Measurements from ENCODE around the gene NDUFB4.

NDUFB4 gene

DNA sequence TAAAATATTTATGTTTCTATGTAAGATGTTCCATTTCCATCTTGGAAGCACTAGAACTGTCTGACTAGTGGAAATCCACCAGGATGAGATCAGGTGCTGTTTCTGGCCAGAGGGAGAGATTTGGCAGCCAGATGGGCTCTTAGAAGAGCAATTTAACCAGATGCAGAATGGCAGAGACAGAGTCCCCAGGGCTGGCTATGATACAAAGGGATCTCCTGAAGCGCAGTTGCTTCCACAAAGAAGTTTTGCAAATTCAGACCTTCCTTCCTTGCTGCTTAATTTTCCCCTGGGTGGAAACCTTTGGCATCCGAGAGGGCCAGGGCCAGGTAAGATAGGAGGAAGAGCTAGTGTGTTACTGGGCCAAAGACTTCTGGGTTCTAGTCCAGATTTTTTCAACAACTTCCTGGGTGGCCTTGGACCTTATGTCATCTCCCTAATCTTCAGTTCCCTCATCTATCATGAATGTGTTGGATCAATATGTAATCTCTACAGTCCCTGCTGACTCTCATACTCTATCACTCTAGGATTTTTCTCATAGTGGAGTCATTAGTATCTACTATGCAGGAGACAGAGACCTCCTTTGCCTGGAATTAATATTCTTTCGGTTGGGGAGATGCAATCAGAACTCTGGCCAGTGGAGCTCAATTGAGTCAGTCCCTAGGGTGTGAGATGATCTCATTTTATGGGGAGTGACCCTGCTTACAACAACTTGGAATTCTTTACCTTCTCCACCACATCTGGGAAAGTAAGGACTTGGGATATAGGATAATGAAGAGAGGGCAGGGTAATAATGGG lies 41.1 kb upstream of the NDUFB4 start:
- Histone ChIP-seq H3K27me3 (ENCODE audit: low read length) (no peaks in the 10 kb centered on the region), H3F3A (ENCODE audit: insufficient read depth) (no peaks in the 10 kb centered on the region), H2AFZ (ENCODE audit: low read depth, low read length, severe bottlenecking) (no peak overlapping the region), H3K9ac (ENCODE audit: low read length) (no peak overlapping the region), H4K20me1 (ENCODE audit: low read depth, low read length) (no peaks in the 10 kb centered on the region), H3K79me2 (ENCODE audit: insufficient read depth, low read length) (no peaks in the 10 kb centered on the region), H3K36me3 (ENCODE audit: low read length) (no peaks in the 10 kb centered on the region), H3K9me3 (ENCODE audit: insufficient read depth, low read length) (no peaks in the 10 kb centered on the region), H3K4me2 (ENCODE audit: low read depth, low read length, poor library complexity, severe bottlenecking) (no peak overlapping the region), H3K27ac (ENCODE audit: low read depth, low read length) (no peak overlapping the region), H3K4me3 (ENCODE audit: insufficient read depth, low read length, poor library complexity, severe bottlenecking) (no peak overlapping the region), H3K9me2 (replicated peaks; ENCODE audit: insufficient read depth, low read length) (no peaks in the 10 kb centered on the region)
- TF ChIP-seq, protein P1, sequence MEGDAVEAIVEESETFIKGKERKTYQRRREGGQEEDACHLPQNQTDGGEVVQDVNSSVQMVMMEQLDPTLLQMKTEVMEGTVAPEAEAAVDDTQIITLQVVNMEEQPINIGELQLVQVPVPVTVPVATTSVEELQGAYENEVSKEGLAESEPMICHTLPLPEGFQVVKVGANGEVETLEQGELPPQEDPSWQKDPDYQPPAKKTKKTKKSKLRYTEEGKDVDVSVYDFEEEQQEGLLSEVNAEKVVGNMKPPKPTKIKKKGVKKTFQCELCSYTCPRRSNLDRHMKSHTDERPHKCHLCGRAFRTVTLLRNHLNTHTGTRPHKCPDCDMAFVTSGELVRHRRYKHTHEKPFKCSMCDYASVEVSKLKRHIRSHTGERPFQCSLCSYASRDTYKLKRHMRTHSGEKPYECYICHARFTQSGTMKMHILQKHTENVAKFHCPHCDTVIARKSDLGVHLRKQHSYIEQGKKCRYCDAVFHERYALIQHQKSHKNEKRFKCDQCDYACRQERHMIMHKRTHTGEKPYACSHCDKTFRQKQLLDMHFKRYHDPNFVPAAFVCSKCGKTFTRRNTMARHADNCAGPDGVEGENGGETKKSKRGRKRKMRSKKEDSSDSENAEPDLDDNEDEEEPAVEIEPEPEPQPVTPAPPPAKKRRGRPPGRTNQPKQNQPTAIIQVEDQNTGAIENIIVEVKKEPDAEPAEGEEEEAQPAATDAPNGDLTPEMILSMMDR (IDR thresholded peaks at IDR 0.05; ENCODE audit: insufficient read depth, low read length, poor library complexity, severe bottlenecking), result no peak
- no peak for TF ChIP-seq EZH2phosphoT487 (conservative IDR thresholded peaks at IDR 0.05; ENCODE audit: low read length)

DNA sequence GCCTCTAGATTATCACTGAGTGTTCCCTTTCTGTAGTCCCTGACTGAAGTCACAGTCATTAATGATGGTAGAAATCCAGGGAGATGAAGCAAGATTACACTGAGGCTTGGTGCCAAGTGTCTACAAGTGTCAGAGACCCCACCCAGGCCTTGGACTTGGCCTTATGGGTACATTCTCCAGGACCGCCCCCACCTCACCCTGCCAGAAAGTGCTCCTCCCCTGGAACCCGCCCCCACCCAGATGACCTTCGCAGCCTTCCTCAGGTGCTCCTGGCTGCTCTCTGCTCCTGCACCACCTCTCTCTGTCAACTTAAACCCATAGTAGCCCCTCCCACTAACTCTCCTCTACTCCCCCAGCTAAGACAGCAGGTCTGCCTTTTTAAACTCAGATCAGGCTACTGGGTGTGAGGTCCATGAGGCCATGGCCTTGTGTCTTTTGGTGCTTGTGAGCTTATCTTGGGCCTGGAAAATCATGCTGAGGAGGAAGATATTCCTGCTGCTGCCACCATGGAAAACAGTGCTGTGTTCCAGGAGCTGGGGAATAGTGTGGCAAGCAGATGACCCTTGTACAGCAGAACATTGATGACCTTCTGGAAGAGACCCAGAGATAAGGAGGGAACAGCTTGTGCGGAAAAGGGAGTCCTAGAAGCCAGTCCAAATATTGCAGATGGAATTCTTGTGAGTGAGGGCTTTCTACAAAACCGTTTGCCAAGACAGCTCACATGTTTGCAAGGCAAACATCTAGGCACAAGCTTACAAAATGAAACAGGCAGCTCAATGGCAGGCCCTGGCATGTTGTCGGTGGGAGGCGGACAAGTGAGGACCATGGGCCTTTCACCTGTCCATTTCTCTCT lies 40.3 kb upstream of the NDUFB4 start:
- Histone ChIP-seq H3K9me3 (ENCODE audit: insufficient read depth, low read length) (no peaks in the 10 kb centered on the region), H2AFZ (ENCODE audit: low read depth, low read length, severe bottlenecking) (no peak overlapping the region), H3K27me3 (ENCODE audit: low read length) (no peaks in the 10 kb centered on the region), H3K9me2 (replicated peaks; ENCODE audit: insufficient read depth, low read length) (no peaks in the 10 kb centered on the region), H3K9ac (ENCODE audit: low read length) (no peak overlapping the region), H3K4me3 (ENCODE audit: insufficient read depth, low read length, poor library complexity, severe bottlenecking) (no peak overlapping the region), H3K36me3 (ENCODE audit: low read length) (no peaks in the 10 kb centered on the region), H3K4me2 (ENCODE audit: low read depth, low read length, poor library complexity, severe bottlenecking) (no peak overlapping the region), H3K79me2 (ENCODE audit: insufficient read depth, low read length) (no peaks in the 10 kb centered on the region), H3F3A (ENCODE audit: insufficient read depth) (no peaks in the 10 kb centered on the region), H4K20me1 (ENCODE audit: low read depth, low read length) (no peaks in the 10 kb centered on the region), H3K27ac (ENCODE audit: low read depth, low read length) (no peak overlapping the region)
- no peak for TF ChIP-seq EZH2phosphoT487 (conservative IDR thresholded peaks at IDR 0.05; ENCODE audit: low read length)
- TF ChIP-seq, protein P1 (IDR thresholded peaks at IDR 0.05; ENCODE audit: insufficient read depth, low read length, poor library complexity, severe bottlenecking), result no peak

DNA sequence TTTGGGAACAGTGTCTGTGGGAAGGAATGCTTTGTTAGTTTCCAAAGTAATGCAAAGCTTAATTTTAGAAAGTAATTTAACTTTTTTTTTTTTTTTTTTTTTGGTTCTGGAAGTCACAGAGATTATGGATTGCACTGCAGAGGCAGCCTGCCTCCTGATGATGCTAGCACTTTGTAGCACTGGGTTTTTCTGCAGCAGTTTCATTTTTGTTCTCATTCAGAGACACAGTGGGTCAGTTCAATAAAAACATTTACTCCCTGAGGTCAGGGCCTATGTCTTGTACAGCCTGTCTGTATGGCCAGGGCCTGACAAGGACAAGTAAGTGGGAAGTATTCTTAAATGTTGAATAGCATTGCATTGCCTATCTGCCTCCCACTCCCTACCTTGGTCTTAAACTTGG lies 39.0 kb upstream of the NDUFB4 start:
- no peak overlapping the region for H3K27ac ChIP-seq (ENCODE audit: low read depth, low read length)

More for the DNA sequence above, 39.0 kb upstream of the NDUFB4 start:
- no peaks in the 10 kb centered on the region for H3K36me3 ChIP-seq (ENCODE audit: low read length)
- H4K20me1 ChIP-seq (ENCODE audit: low read depth, low read length), result no peaks in the 10 kb centered on the region
- no peaks in the 10 kb centered on the region for H3K9me3 ChIP-seq (ENCODE audit: insufficient read depth, low read length)
- no peaks in the 10 kb centered on the region for H3K79me2 ChIP-seq (ENCODE audit: insufficient read depth, low read length)
- H3F3A ChIP-seq (ENCODE audit: insufficient read depth), result no peaks in the 10 kb centered on the region
- H3K4me3 ChIP-seq (ENCODE audit: insufficient read depth, low read length, poor library complexity, severe bottlenecking), result no peak overlapping the region
- no peak overlapping the region for H2AFZ ChIP-seq (ENCODE audit: low read depth, low read length, severe bottlenecking)
- no peaks in the 10 kb centered on the region for H3K27me3 ChIP-seq (ENCODE audit: low read length)
- H3K4me2 ChIP-seq (ENCODE audit: low read depth, low read length, poor library complexity, severe bottlenecking), result no peak overlapping the region
- H3K9ac ChIP-seq (ENCODE audit: low read length), result no peak overlapping the region
- no peaks in the 10 kb centered on the region for H3K9me2 ChIP-seq (replicated peaks; ENCODE audit: insufficient read depth, low read length)
- TF ChIP-seq, protein P1 (IDR thresholded peaks at IDR 0.05; ENCODE audit: insufficient read depth, low read length, poor library complexity, severe bottlenecking), result no peak
- TF ChIP-seq EZH2phosphoT487 (conservative IDR thresholded peaks at IDR 0.05; ENCODE audit: low read length), result no peak

Data from SU-DHL-6 (cell line).